B cell (primary cell): ENCODE data around the gene MAN2A2. TPM values are rescaled to one million over a fixed set of nuclear protein-coding genes. Genes with fewer than 3 reads are reported as not detected.

Experiments used
- ATAC-seq: fragments of 200-7000 bp; cut with Tn5 transposase; one replicate; pipeline ENCODE4 v1.10.0; 2021; ENCODE audit warnings: low read depth, mild to moderate bottlenecking, moderate number of reproducible peaks, moderate library complexity
- CTCF ChIA-PET: fragments of 350-600 bp; sonication (Branson Sonifier 250); formaldehyde crosslinking; loops from one replicate; lab custom pipeline; 2021; ENCODE audit warnings: antibody characterized with exemption, inconsistent platforms; lab: Charles Lee
- POLR2A ChIA-PET: fragments of 350-600 bp; sonication (Branson Sonifier 250); formaldehyde crosslinking; loops from one replicate; lab custom pipeline; 2021; ENCODE audit warnings: antibody characterized with exemption; lab: Charles Lee
- DNase-seq: peaks from one replicate; pipeline ENCODE4 v3.0.0; 2013
- H2AFZ ChIP-seq: 2 replicates; pipeline ENCODE4 v1.6.1; 2012; ENCODE audit warnings: mild to moderate bottlenecking, low read depth, low read length; ENCODE audit not compliant: insufficient read depth, poor library complexity, severe bottlenecking
- H3K27ac ChIP-seq, 2 donors: 1 replicate in 1 of 2; 2 replicates in 1 of 2; pipeline ENCODE4 v1.5.1; 2012 to 2013; ENCODE audit warnings: low read length in 2 of 2, mild to moderate bottlenecking in 2 of 2, moderate library complexity in 1 of 2
- H3K27me3 ChIP-seq, 4 experiments: fragments of 200-600 bp in 1 of 4; sonication (generic) in 1 of 4; replicated peaks in 1 of 4; 1 replicate in 2 of 4; 2 replicates in 2 of 4; pipeline versions ENCODE4 v1.6.1 to v1.7.0; 2013 to 2016; ENCODE audit warnings: low read length in 3 of 4, mild to moderate bottlenecking in 2 of 4, mixed read lengths in 1 of 4, moderate library complexity in 1 of 4; ENCODE audit not compliant: insufficient read depth in 4 of 4, control insufficient read depth in 3 of 4; ENCODE audit errors: control extremely low read depth in 1 of 4
- H3K36me3 ChIP-seq, 2 experiments: replicated peaks in 1 of 2; 1 replicate in 1 of 2; 2 replicates in 1 of 2; pipeline versions ENCODE4 v1.6.1 to v1.7.1; 2013; ENCODE audit warnings: low read length in 1 of 2; ENCODE audit not compliant: insufficient read depth in 2 of 2, control insufficient read depth in 1 of 2; ENCODE audit errors: control extremely low read depth in 1 of 2, extremely low read depth in 1 of 2
- H3K4me1 ChIP-seq, 2 donors: fragments of 200-600 bp in 1 of 2; sonication (generic) in 1 of 2; 1 replicate in 1 of 2; 2 replicates in 1 of 2; pipeline versions ENCODE4 v1.5.1 to v1.6.1; 2013 to 2017; ENCODE audit warnings: low read length in 2 of 2; ENCODE audit not compliant: control insufficient read depth in 2 of 2, insufficient read depth in 2 of 2
- H3K4me2 ChIP-seq: replicated peaks from 2 replicates; pipeline ENCODE3; 2012; ENCODE audit warnings: mild to moderate bottlenecking, low read depth, low read length; ENCODE audit not compliant: poor library complexity, severe bottlenecking
- H3K4me3 ChIP-seq, 5 experiments: fragments of 200-600 bp in 1 of 5; sonication (generic) in 1 of 5; 1 replicate in 3 of 5; 2 replicates in 2 of 5; pipeline versions ENCODE4 v1.5.1 to v1.7.0; 2011 to 2016; ENCODE audit warnings: low read length in 4 of 5, mild to moderate bottlenecking in 4 of 5, low read depth in 2 of 5, control low read depth in 1 of 5, moderate library complexity in 1 of 5; ENCODE audit not compliant: insufficient read depth in 1 of 5; ENCODE audit errors: control extremely low read depth in 1 of 5, extremely low read depth in 1 of 5
- H3K79me2 ChIP-seq: fragments of 200-600 bp; sonication (generic); one replicate; pipeline ENCODE4 v1.6.0; 2016; ENCODE audit warnings: low read length; ENCODE audit not compliant: control insufficient read depth, insufficient read depth
- H3K9ac ChIP-seq: fragments of 200-600 bp; sonication (generic); 2 replicates; pipeline ENCODE4 v1.6.1; 2017; ENCODE audit warnings: mild to moderate bottlenecking, low read length, moderate library complexity
- H3K9me3 ChIP-seq, 3 donors: one replicate each; pipeline versions ENCODE4 v1.6.1 to v1.7.1; 2013; ENCODE audit warnings: low read length in 2 of 3; ENCODE audit not compliant: control insufficient read depth in 2 of 3, insufficient read depth in 1 of 3; ENCODE audit errors: control extremely low read depth in 1 of 3
- H4K20me1 ChIP-seq: 2 replicates; pipeline ENCODE4 v1.6.0; 2012; ENCODE audit warnings: mild to moderate bottlenecking, low read length; ENCODE audit not compliant: insufficient read depth, control insufficient read depth, poor library complexity, severe bottlenecking
- H3K27ac Mint-ChIP-seq: one replicate; pipeline ENCODE4 v1.8.0; 2021; ENCODE audit warnings: mixed read lengths
- H3K27me3 Mint-ChIP-seq: one replicate; pipeline ENCODE4 v1.8.0; 2021; ENCODE audit warnings: mixed read lengths
- H3K4me1 Mint-ChIP-seq: one replicate; pipeline ENCODE4 v1.8.0; 2021; ENCODE audit warnings: mixed read lengths
- H3K4me3 Mint-ChIP-seq: one replicate; pipeline ENCODE4 v1.8.0; 2021; ENCODE audit warnings: mixed read lengths
- H3K9me3 Mint-ChIP-seq: one replicate; pipeline ENCODE4 v1.8.0; 2022; ENCODE audit warnings: mixed read lengths; ENCODE audit not compliant: insufficient read depth
- EZH2 ChIP-seq: IDR thresholded peaks from 2 replicates; pipeline ENCODE4 v1.6.1; 2012; ENCODE audit warnings: borderline replicate concordance, low read depth, mild to moderate bottlenecking, moderate library complexity, low read length; ENCODE audit not compliant: insufficient read depth, poor library complexity, severe bottlenecking
- WGBS: methylation state at CpG from one replicate; pipeline ENCODE4 v1.1.5; 2013; ENCODE audit warnings: missing lambda C conversion rate; ENCODE audit not compliant: insufficient coverage; 5-methylcytosine and 5-hydroxymethylcytosine counted together
- intact Hi-C: fragments of 100-400 bp; cut with micrococcal nuclease; formaldehyde crosslinking; loops from one replicate; pipeline ENCODE4 v1.10.0; 2022
- polyA plus RNA-seq: library from polyadenylated mRNA; depleted of rRNA; stranded (reverse); fragments of >200 nt; gene quantifications from 2 replicates; pipeline ENCODE4 v1.2.3, GENCODE V29; 2012
- total RNA-seq, 2 donors: library from RNA; stranded (reverse); fragments of 120-200 nt in 1 of 2; gene quantifications; 1 replicate in 1 of 2; 2 replicates in 1 of 2; pipeline versions ENCODE4 v1.2.3 to v1.2.4, GENCODE V29; 2013 to 2022
- TF ChIP-seq, protein P1 (sequence below): fragments of 200-600 bp; IDR thresholded peaks from one replicate; pipeline ENCODE4 v1.8.0; 2022; ENCODE audit warnings: antibody characterized with exemption, mild to moderate bottlenecking

The MAN2A2 gene
- total and polyA plus RNA-seq, 2 donors (not counting 1 experiment from before 2014, with no cell fraction given), result 180 to 234 TPM

DNA sequence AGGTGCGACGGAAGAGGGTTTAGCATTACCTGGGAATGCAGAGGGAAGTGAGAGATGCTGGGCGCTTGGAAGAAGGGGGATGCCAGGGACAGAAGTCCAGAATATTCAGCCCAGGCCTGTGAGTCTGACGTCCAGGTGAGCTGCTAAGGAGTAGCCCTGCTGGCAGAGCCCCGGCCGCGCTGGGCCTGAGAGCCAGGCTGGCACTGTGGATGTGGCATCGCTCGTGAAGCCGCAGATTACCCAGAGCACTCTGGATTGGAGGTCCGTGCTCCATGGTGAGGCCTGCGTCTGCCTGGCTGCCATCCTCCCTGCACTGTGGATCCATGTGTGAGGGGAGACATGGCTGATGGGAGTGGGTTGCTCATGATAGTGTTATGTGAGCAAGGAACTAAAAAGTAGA is 14.5 kb downstream of the MAN2A2 start:
- peaks cover 6 to 81% of the 10 kb centered on the region in 2 experiments for H3K36me3 ChIP-seq
- H3K9me3 ChIP-seq, result no peaks in the 10 kb centered on the region
- H3K4me2 ChIP-seq, result no peak overlapping the region
- no peaks in the 10 kb centered on the region for H3K27me3 Mint-ChIP-seq
- over 99% methylated on average over 12 of the region's 12 CpGs for WGBS
- no peak overlapping the region for H3K9ac ChIP-seq
- no peaks in the 10 kb centered on the region for H3K27me3 ChIP-seq
- CTCF ChIA-PET, result interaction anchor here (2.1 kb wide), 1 partner anchor 14 kb away, joined by 8 read pairs; the partner anchor contains the start of gene HDDC3
- no peak overlapping the region for H3K27ac Mint-ChIP-seq
- intact Hi-C loops, result no loop called here
- H3K27ac ChIP-seq, result no peak overlapping the region
- no peaks in the 10 kb centered on the region for H4K20me1 ChIP-seq
- H2AFZ ChIP-seq, result no peak overlapping the region
- no peak overlapping the region for H3K4me3 ChIP-seq
- ATAC-seq (no peak), DNase-seq (no peak)
- H3K4me1 Mint-ChIP-seq, result peaks cover 10% of the 10 kb centered on the region
- TF ChIP-seq, protein P1, sequence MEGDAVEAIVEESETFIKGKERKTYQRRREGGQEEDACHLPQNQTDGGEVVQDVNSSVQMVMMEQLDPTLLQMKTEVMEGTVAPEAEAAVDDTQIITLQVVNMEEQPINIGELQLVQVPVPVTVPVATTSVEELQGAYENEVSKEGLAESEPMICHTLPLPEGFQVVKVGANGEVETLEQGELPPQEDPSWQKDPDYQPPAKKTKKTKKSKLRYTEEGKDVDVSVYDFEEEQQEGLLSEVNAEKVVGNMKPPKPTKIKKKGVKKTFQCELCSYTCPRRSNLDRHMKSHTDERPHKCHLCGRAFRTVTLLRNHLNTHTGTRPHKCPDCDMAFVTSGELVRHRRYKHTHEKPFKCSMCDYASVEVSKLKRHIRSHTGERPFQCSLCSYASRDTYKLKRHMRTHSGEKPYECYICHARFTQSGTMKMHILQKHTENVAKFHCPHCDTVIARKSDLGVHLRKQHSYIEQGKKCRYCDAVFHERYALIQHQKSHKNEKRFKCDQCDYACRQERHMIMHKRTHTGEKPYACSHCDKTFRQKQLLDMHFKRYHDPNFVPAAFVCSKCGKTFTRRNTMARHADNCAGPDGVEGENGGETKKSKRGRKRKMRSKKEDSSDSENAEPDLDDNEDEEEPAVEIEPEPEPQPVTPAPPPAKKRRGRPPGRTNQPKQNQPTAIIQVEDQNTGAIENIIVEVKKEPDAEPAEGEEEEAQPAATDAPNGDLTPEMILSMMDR, result no peak
- TF ChIP-seq EZH2, result no peak
- no peaks in the 10 kb centered on the region for H3K9me3 Mint-ChIP-seq
- no peak overlapping the region for H3K4me3 Mint-ChIP-seq
- POLR2A ChIA-PET, result no interaction called here
- no peaks in the 10 kb centered on the region for H3K79me2 ChIP-seq
- H3K4me1 ChIP-seq, result peaks cover 0 to 11% of the 10 kb centered on the region in 2 donors

DNA sequence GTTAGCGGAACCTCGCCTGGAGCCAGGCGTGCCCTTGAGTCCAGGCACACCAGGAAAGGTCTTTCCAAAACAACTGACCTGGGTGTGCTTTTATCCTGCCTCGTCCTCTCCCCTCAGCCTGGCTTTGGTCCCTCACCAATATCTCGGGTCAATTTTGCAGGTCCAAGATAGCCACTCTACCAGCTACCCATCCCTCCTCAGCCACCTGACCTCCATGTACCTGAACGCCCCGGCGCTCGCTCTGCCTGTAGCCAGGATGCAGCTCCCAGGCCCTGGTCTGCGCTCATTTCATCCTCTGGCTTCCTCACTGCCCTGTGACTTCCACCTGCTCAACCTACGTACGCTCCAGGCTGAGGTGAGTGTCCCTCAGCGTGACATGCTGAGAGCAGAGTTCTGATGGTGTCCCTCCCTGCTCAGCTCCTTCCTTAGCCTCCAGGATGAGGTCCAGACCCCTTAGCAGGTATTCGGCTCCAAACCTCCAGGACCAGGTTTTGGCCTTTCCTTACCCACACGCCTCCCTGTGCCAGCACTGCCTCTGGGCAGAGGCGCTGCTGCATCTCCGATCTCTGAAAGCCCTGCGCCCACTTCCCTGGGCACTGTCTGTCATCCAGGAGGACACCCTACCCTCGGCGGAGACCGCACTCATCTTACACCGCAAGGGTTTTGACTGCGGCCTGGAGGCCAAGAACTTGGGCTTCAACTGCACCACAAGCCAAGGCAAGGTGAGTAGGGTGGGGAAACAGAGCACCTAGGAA is 15.1 kb downstream of the MAN2A2 start:
- ChIA-PET POLR2A (no interaction called here), CTCF (interaction anchor here (2.1 kb wide), 1 partner anchor 14 kb away, joined by 8 read pairs; the partner anchor contains the start of gene HDDC3)
- Histone ChIP-seq H3K9ac (no peak overlapping the region), H3K4me2 (no peak overlapping the region), H3K4me3 (no peak overlapping the region), H3K79me2 (no peaks in the 10 kb centered on the region), H4K20me1 (no peaks in the 10 kb centered on the region), H3K9me3 (no peaks in the 10 kb centered on the region), H2AFZ (no peak overlapping the region), H3K4me1 (peaks cover 0 to 11% of the 10 kb centered on the region in 2 donors), H3K27me3 (no peaks in the 10 kb centered on the region), H3K36me3 (peaks cover 6 to 75% of the 10 kb centered on the region in 2 experiments), H3K27ac (no peak overlapping the region)
- peaks cover 10% of the 10 kb centered on the region for H3K4me1 Mint-ChIP-seq
- H3K27ac Mint-ChIP-seq, result no peak overlapping the region
- intact Hi-C loops, result no loop called here
- ATAC-seq (no peak), DNase-seq (no peak)
- WGBS, result 98% methylated on average over 23 of the region's 23 CpGs
- H3K27me3 Mint-ChIP-seq, result no peaks in the 10 kb centered on the region
- H3K4me3 Mint-ChIP-seq, result no peak overlapping the region
- TF ChIP-seq EZH2, result no peak
- TF ChIP-seq, protein P1, result no peak
- no peaks in the 10 kb centered on the region for H3K9me3 Mint-ChIP-seq
